Renal cortex interstitium (tissue), 11 donors: Measurements from ENCODE around the gene ZBTB20. TPM values are rescaled to one million over a fixed set of nuclear protein-coding genes. Genes with fewer than 3 reads are reported as not detected.
"Not testable (repeated sequence)": the region's sequence is repeated elsewhere in the genome, so short reads cannot be mapped to it uniquely, and the experiment has no call there.

Experiments used
- DNase-seq, 11 donors: peaks; one replicate each; pipeline ENCODE4 v3.0.0-alpha.2; 2013; ENCODE audit warnings: low read depth in 9 of 11, low spot score in 4 of 11; ENCODE audit errors: extremely low read depth in 1 of 11
- polyA plus RNA-seq, 3 donors: library from polyadenylated mRNA; unstranded; fragments of 120-200 nt; gene quantifications; one replicate each; pipeline ENCODE4 v1.2.1, GENCODE V29; 2013; ENCODE audit not compliant: insufficient read length in 3 of 3

Gene ZBTB20
- polyA plus RNA-seq, 3 donors, result 5.5 to 6.9 (median 6.6) TPM

GRCh38 chr3:114812541-114813238 is 334.4 kb downstream of the ZBTB20 start:
- not testable (repeated sequence) for DNase-seq

GRCh38 chr3:114809668-114810413 is 337.2 kb downstream of the ZBTB20 start:
- DNase-seq, result no peak

GRCh38 chr3:114804099-114804498 is 343.0 kb downstream of the ZBTB20 start:
- no peak for DNase-seq

GRCh38 chr3:114803042-114803695 is 343.9 kb downstream of the ZBTB20 start:
- no peak for DNase-seq

- DNase-seq, result no peak
These were observed 346.6 kb downstream of the ZBTB20 start for GRCh38 chr3:114800272-114801031.

- DNase-seq, result no peak
These were observed 347.3 kb downstream of the ZBTB20 start for GRCh38 chr3:114799816-114800215.

GRCh38 chr3:114796796-114797195 is 350.3 kb downstream of the ZBTB20 start:
- DNase-seq, result no peak

- DNase-seq, result no peak
These were observed 352.0 kb downstream of the ZBTB20 start for GRCh38 chr3:114794894-114795630.

- DNase-seq, result no peak
These were observed 354.7 kb downstream of the ZBTB20 start for GRCh38 chr3:114792159-114792918.

GRCh38 chr3:114790752-114791151 is 356.3 kb downstream of the ZBTB20 start:
- no peak for DNase-seq

GRCh38 chr3:114789803-114790202 is 357.3 kb downstream of the ZBTB20 start:
- no peak for DNase-seq

GRCh38 chr3:114775395-114775794 is 371.7 kb downstream of the ZBTB20 start:
- no peak for DNase-seq

GRCh38 chr3:114770874-114771273 is 376.2 kb downstream of the ZBTB20 start:
- DNase-seq, result no peak

- no peak for DNase-seq
These were observed 383.0 kb downstream of the ZBTB20 start for GRCh38 chr3:114764056-114764492.

- DNase-seq, result no peak
These were observed 384.9 kb downstream of the ZBTB20 start for GRCh38 chr3:114762144-114762543.

- no peak for DNase-seq
These were observed 386.4 kb downstream of the ZBTB20 start for GRCh38 chr3:114760679-114761078.

- peak in 2 of 11 donors; percentile 12 to 17 for DNase-seq
These were observed 388.0 kb downstream of the ZBTB20 start for GRCh38 chr3:114758831-114759699.
